Posterior vena cava (tissue), 2 donors: Measurements from ENCODE around the gene HK2. TPM values are rescaled to one million over a fixed set of nuclear protein-coding genes. Genes with fewer than 3 reads are reported as not detected.

Source experiments
- total RNA-seq, 2 donors: library from RNA; stranded (reverse); fragmentation: NEBNext Ultra II Directional; extraction: Animal tissue kit (Norgen Biotek cat#: 25700); gene quantifications; one replicate each; pipeline ENCODE4 v1.2.1, GENCODE V29; 2021
- donor health status: DM: yes; HTN: yes; CAD: no.
- donor health status: DM: yes; HTN: yes; CAD: no.

The HK2 gene
- total RNA-seq, 2 donors from 2014 or later: 4.2 to 4.3 TPM

Other genes starting within 250 kb of the HK2 start
- under 1 TPM in 1 of 2 donors, not detected in 1; 0.19 TPM for gene M1AP, start 185.8 kb upstream of the HK2 start, total RNA-seq
- gene SEMA4F, start 179.9 kb upstream of the HK2 start, total RNA-seq: 1 to 10 TPM; 3.2 to 3.9 TPM
- gene POLE4, start 124.5 kb downstream of the HK2 start, total RNA-seq: 10 to 100 TPM; 42.6 to 45.1 TPM